ENCODE data around the gene CPZ. TPM values are rescaled to one million over a fixed set of nuclear protein-coding genes. Genes with fewer than 3 reads are reported as not detected.

CPZ gene
- total RNA-seq, 3 donors from 2014 or later: 0.63 to 2.6 (median 0.81) TPM

- Histone ChIP-seq H3K4me1 (ENCODE audit: low read depth) (no peaks in the 10 kb centered on the region), H3K9me3 (no peaks in the 10 kb centered on the region), H3K4me3 (no peak overlapping the region), H3K36me3 (ENCODE audit: low read depth) (no peaks in the 10 kb centered on the region)
- intact Hi-C loops (cut with DNase I, micrococcal nuclease): no loop called here
- DNase-seq (no peak), ATAC-seq (no peak)
- TF ChIP-seq, protein P1, sequence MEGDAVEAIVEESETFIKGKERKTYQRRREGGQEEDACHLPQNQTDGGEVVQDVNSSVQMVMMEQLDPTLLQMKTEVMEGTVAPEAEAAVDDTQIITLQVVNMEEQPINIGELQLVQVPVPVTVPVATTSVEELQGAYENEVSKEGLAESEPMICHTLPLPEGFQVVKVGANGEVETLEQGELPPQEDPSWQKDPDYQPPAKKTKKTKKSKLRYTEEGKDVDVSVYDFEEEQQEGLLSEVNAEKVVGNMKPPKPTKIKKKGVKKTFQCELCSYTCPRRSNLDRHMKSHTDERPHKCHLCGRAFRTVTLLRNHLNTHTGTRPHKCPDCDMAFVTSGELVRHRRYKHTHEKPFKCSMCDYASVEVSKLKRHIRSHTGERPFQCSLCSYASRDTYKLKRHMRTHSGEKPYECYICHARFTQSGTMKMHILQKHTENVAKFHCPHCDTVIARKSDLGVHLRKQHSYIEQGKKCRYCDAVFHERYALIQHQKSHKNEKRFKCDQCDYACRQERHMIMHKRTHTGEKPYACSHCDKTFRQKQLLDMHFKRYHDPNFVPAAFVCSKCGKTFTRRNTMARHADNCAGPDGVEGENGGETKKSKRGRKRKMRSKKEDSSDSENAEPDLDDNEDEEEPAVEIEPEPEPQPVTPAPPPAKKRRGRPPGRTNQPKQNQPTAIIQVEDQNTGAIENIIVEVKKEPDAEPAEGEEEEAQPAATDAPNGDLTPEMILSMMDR (IDR thresholded peaks at IDR 0.05): no peak
Observed at GRCh38 chr4:8665406-8666360, 73.1 kb downstream of the CPZ start.

DNA sequence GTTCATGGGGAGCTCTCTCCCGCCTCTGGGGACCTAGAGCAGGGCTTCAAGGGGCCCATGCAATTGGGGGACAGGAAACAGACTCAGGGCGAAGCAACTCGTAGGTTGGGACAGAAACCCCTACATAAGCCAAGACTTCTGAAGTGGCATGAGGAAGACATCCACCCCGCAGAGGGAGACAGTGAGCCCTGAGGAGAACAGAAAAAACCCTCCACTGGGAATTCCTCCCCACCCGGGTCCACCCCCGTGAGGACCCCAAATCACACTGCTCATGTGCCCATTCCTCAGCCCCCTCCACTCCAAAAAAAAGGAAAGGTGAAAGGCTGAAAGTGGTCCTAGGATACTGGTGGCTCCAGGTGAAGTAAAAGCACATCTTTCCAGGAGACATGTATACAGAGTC is 74.0 kb downstream of the CPZ start:
- no peak for ATAC-seq
- intact Hi-C loops (cut with DNase I, micrococcal nuclease): no loop called here
- TF ChIP-seq, protein P1 (IDR thresholded peaks at IDR 0.05): no peak

More for the DNA sequence above, 74.0 kb downstream of the CPZ start:
- Histone ChIP-seq H3K36me3 (ENCODE audit: low read depth) (no peaks in the 10 kb centered on the region), H3K9me3 (no peaks in the 10 kb centered on the region), H3K4me3 (no peak overlapping the region), H3K4me1 (ENCODE audit: low read depth) (no peaks in the 10 kb centered on the region)
- no peak for DNase-seq

Other genes with a start within 250 kb of the CPZ start
- gene ACOX3, start 152.0 kb upstream of the CPZ start, total RNA-seq: 10 to 100 TPM; 22.4 to 34.7 (median 26.0) TPM
- gene TRMT44, start 152.0 kb upstream of the CPZ start, total RNA-seq: 10 to 100 TPM; 14.0 to 21.7 (median 17.1) TPM
- under 1 TPM in 1 of 3 donors, not detected in 2; 0.19 TPM for gene GPR78, start 12.4 kb upstream of the CPZ start, total RNA-seq